Right atrium auricular region (tissue), 2 donors: ENCODE measurements around the gene SSBP3. TPM values are rescaled to one million over a fixed set of nuclear protein-coding genes. Genes with fewer than 3 reads are reported as not detected.

ENCODE experiments used
- DNase-seq: peaks from one replicate; pipeline ENCODE4 v3.0.0-alpha.2; 2019; ENCODE audit warnings: low spot score
- H3K27ac ChIP-seq, 2 donors: fragments of 200-600 bp; sonication (generic); 1 replicate in 1 of 2; 2 replicates in 1 of 2; pipeline ENCODE4 v1.5.1; 2016 to 2019
- H3K27me3 ChIP-seq, 2 donors: fragments of 200-600 bp; sonication (generic); one replicate each; pipeline versions ENCODE4 v1.5.1 to v1.6.0; 2017 to 2019
- H3K36me3 ChIP-seq: fragments of 200-600 bp; sonication (generic); one replicate; pipeline ENCODE4 v1.5.1; 2016
- H3K4me1 ChIP-seq, 2 donors: fragments of 200-600 bp; sonication (generic); one replicate each; pipeline versions ENCODE4 v1.5.1 to v1.6.0; 2017 to 2019
- H3K4me3 ChIP-seq, 2 donors: fragments of 200-600 bp; sonication (generic); 1 replicate in 1 of 2; 2 replicates in 1 of 2; pipeline ENCODE4 v1.5.1; 2017 to 2019; ENCODE audit warnings: mild to moderate bottlenecking in 1 of 2, moderate library complexity in 1 of 2
- H3K9me3 ChIP-seq, 2 donors: fragments of 200-600 bp; sonication (generic); one replicate each; pipeline ENCODE4 v1.5.1; 2019
- CTCF ChIP-seq, 2 donors: fragments of 200-600 bp; sonication (generic); IDR thresholded peaks; one replicate each; pipeline ENCODE4 v1.5.1; 2019; ENCODE audit warnings: antibody characterized with exemption in 2 of 2
- total RNA-seq, 2 donors: library from RNA; depleted of rRNA; stranded (reverse); fragments of >200 nt; gene quantifications; one replicate each; pipeline ENCODE4 v1.1.0, GENCODE V29; 2016

SSBP3 gene
- total RNA-seq, 2 donors from 2014 or later, result 15.2 to 16.6 TPM

DNA sequence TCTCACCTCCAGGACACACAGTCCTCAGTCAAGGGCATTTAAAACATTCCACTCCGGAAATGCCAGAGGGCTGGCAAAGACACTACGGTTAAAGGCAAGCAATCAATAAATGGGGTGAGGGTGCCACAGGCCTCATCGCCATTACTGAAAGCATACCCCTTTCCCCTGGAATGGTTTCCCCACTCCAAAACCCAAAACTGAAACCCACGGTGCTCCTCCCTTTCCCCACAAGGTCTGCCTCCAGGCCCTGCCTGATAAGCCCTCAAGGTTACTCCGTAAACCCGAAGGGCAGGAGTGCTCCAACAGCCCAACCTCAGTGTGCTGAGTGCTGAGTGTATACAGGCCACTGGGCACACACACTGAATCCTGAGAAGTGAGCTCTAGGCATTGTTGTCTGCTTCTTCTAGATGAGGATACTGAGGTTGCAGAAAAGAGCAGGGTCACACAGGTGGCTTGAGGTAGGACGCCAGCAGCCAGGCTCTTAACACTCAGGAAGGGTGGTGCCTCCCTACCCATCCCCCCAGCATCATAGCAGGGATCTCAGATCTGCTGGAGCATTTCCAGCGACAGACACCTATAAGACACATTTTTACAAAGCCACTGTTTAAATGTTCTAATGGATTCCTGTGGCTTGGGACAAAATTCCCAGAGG lies 29.0 kb downstream of the SSBP3 start:
- H3K27me3 ChIP-seq, result no peaks in the 10 kb centered on the region
- DNase-seq, result no peak
- H3K27ac ChIP-seq, result peak overlapping the region; percentile 42 to 50
- H3K9me3 ChIP-seq, result no peaks in the 10 kb centered on the region
- TF ChIP-seq CTCF (IDR thresholded peaks at IDR 0.05), result no peak
- H3K36me3 ChIP-seq, result no peaks in the 10 kb centered on the region
- H3K4me3 ChIP-seq, result no peak overlapping the region
- peaks cover 0 to 81% of the 10 kb centered on the region in 2 donors for H3K4me1 ChIP-seq

GRCh38 chr1:54376430-54377039 lies 29.7 kb downstream of the SSBP3 start:
- peak overlapping the region; percentile 48 to 50 for H3K27ac ChIP-seq
- no peak for DNase-seq
- no peak overlapping the region for H3K4me3 ChIP-seq
- H3K27me3 ChIP-seq, result no peaks in the 10 kb centered on the region
- no peaks in the 10 kb centered on the region for H3K9me3 ChIP-seq
- TF ChIP-seq CTCF (IDR thresholded peaks at IDR 0.05), result no peak
- H3K4me1 ChIP-seq, result peaks cover 0 to 87% of the 10 kb centered on the region in 2 donors
- H3K36me3 ChIP-seq, result no peaks in the 10 kb centered on the region

DNA sequence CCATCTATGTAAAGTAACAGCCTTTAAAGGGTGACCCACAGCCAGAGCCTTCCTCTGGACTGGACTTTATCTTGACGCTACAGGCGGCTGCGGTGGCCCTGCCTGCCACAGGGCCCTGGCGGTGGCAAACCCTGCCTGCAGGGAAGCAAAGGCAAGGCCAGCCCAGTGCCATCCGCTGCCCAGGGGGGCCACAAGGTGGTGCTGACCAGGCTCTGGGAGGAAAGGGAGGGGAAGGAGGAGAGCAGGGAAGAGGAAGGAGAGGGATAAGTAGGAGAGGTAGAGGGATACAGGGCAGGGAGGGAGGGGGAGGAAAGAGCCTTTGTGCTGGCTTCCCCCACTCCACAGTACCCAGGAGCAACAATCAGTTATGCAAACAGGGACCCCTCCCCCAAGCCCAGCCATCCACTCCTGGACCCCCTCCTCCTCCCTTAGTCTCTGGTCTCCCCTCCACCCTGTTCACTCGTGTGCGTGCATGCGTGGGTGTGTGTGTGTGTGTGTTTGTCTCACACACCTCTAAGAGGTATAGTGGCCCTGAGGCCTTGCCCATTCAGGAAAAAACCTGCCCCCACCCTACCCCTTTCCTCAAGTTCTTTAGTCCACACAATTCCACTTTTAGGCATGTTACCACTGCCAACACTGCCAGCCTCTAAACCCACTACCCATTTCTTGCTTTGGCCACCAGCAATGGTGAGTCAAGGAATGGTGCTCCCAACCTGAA lies 30.3 kb downstream of the SSBP3 start:
- no peaks in the 10 kb centered on the region for H3K27me3 ChIP-seq
- peaks cover 0 to 92% of the 10 kb centered on the region in 2 donors for H3K4me1 ChIP-seq
- no peaks in the 10 kb centered on the region for H3K36me3 ChIP-seq
- no peak for DNase-seq
- H3K27ac ChIP-seq, result peak overlapping the region; percentile 36 to 48
- H3K9me3 ChIP-seq, result no peaks in the 10 kb centered on the region
- no peak overlapping the region for H3K4me3 ChIP-seq
- no peak for TF ChIP-seq CTCF (IDR thresholded peaks at IDR 0.05)

GRCh38 chr1:54375298-54375697 lies 30.9 kb downstream of the SSBP3 start:
- Histone ChIP-seq H3K27me3 (no peaks in the 10 kb centered on the region), H3K9me3 (no peaks in the 10 kb centered on the region), H3K4me3 (no peak overlapping the region), H3K27ac (peak overlapping the region; percentile 36 to 48), H3K4me1 (peaks cover 0 to 92% of the 10 kb centered on the region in 2 donors), H3K36me3 (no peaks in the 10 kb centered on the region)
- TF ChIP-seq CTCF (IDR thresholded peaks at IDR 0.05), result no peak
- DNase-seq, result no peak

GRCh38 chr1:54374766-54375165 lies 31.4 kb downstream of the SSBP3 start:
- H3K4me3 ChIP-seq, result no peak overlapping the region
- H3K36me3 ChIP-seq, result no peaks in the 10 kb centered on the region
- no peak for DNase-seq
- no peaks in the 10 kb centered on the region for H3K9me3 ChIP-seq
- no peak for TF ChIP-seq CTCF (IDR thresholded peaks at IDR 0.05)
- peaks cover 0 to 87% of the 10 kb centered on the region in 2 donors for H3K4me1 ChIP-seq
- no peak overlapping the region for H3K27ac ChIP-seq
- H3K27me3 ChIP-seq, result no peaks in the 10 kb centered on the region
